GM18511 (cell line): ENCODE data around the gene FHIT.
"Not testable (repeated sequence)": the region's sequence is repeated elsewhere in the genome, so short reads cannot be mapped to it uniquely, and the experiment has no call there.

Source experiments
- ATAC-seq: cut with Tn5 transposase; IDR thresholded peaks from one replicate; pipeline ENCODE4 v1.9.1; 2021; ENCODE audit warnings: mild to moderate bottlenecking, moderate library complexity; ENCODE audit not compliant: unreplicated experiment

Gene FHIT

GRCh38 chr3:61117045-61117898 is 134.0 kb downstream of the FHIT start:
- ATAC-seq: no peak

- ATAC-seq: no peak
Measured at GRCh38 chr3:61114316-61114953, 136.8 kb downstream of the FHIT start.

GRCh38 chr3:61111825-61112224 is 139.4 kb downstream of the FHIT start:
- ATAC-seq: peak; percentile 82

- ATAC-seq: no peak
Measured at GRCh38 chr3:61110576-61110975, 140.7 kb downstream of the FHIT start.

DNA sequence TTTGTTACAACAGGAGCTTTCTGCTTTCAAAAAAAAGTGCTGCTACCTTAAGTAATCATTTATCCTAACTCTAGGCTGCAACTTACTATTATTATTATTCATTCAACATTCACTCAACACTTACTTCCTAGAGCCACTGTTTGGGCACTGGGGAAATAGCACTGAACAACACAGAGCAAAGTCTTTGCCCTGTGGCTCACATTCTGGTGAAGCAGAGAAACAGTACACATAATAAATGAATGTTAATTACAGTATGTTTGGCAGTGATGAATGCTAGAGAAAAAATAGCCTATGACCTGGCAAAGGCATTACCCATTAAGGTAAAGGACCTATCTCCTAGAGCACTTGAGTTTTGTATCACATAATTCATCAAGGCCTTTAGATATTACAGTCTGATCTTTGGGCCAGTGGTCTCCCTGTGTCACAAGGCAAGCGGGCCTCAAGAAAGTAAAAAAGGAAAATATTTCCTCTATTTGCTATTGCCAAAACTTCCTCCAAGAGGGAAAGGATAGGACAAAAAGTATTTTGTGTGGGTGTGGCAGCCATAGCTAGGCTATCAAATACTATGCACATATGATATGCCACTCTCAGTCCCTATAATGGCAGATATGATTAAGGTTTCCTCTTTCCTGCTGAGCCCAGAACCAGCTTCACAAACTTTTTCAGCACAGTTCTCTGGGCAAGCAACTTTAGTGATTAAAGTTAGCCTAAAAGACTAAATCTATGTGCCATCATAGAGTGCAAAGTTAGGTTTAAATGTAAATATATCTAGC is 142.8 kb downstream of the FHIT start:
- ATAC-seq: no peak

DNA sequence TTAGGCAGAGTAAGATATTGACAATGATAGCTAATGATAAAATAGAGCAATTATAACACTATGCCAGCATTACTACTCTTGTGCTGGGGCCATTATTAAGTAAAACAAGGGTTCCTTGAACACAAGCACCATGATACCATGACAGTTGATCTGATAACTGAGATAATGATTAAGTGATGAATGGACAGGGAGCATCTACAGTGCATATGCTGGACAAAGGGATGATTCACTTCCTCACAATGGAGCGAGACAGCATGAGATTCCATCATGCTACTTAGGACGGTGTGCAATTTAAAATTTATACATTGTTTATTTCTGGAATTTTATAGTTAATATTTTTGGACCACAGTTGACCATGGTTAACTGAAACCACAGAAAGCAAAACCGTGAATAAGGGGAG is 156.6 kb downstream of the FHIT start:
- no peak for ATAC-seq

DNA sequence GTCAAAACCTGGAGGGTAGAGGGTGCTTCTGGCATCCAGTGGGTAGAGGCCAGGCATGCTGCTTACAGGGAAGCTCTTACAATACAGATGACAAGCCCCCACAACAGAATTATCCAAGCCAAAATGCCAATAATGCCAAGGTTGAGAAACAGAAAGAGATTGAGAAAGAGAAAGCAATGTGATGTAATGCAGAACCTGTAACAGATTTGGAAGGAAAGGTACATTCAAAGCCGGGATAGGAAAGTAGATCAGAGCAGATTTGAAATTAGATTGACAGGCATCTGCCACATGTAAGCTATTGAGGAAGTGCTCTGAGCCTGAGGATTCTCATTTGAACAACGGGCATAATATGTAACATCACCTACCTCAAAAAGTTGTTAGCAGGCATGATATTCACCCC is 157.9 kb downstream of the FHIT start:
- ATAC-seq: no peak

- ATAC-seq: no peak
Measured at GRCh38 chr3:61092870-61093269, 158.4 kb downstream of the FHIT start.

DNA sequence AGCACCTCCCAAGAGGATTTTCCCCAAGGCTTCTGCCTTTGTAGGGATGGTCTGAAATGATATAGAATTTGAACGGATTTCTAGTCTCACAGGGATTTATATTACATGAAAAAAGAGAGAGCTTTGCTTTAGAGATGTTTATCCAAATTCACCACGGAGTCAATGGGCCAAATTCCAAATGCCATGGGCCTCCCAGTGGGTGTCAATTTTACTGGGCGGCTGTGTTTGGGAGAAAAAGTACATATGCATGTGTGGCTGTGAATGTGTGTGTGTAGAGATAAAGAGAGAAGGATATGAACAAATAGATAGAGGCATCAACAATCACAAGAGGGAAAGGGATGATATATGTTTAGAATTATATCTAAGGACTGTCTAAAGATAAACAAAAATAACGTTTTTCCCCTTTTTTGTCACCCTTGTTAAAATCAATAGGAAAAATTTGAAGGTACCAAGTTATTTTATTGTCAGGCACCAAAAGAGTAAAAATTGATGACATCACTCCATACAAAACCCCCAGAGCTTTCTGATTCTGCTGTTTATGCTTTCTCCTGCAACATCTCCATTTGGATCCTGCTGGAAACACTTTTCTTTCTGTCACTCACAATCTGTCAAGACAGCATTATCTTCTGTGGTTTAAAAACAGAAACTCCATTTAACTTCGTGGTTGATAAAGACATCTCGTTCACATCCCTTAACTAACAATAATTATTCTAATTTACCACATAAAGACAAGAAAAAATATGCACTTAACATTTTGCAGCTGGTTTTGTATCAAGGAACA is 160.7 kb downstream of the FHIT start:
- no peak for ATAC-seq

DNA sequence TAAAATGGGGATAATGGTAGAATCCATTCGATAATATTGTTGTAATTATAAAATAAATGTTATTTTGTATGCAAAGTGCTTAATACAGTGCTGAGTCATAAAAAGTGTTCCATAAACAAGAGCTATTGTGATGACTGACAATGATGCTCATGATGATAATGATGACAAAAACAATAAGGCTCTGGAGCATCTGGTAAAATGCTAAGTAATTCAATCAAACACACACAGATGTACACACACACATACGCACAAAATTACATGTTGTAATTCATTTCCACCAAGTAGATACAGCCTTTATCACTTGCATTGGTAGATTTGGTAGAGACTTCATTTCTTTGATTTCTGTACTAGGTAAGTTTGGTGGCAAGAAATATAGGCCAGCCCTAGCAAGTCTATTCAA is 163.8 kb downstream of the FHIT start:
- ATAC-seq: no peak

GRCh38 chr3:61081554-61081953 is 169.7 kb downstream of the FHIT start:
- no peak for ATAC-seq

GRCh38 chr3:61080737-61081445 is 170.4 kb downstream of the FHIT start:
- no peak for ATAC-seq

DNA sequence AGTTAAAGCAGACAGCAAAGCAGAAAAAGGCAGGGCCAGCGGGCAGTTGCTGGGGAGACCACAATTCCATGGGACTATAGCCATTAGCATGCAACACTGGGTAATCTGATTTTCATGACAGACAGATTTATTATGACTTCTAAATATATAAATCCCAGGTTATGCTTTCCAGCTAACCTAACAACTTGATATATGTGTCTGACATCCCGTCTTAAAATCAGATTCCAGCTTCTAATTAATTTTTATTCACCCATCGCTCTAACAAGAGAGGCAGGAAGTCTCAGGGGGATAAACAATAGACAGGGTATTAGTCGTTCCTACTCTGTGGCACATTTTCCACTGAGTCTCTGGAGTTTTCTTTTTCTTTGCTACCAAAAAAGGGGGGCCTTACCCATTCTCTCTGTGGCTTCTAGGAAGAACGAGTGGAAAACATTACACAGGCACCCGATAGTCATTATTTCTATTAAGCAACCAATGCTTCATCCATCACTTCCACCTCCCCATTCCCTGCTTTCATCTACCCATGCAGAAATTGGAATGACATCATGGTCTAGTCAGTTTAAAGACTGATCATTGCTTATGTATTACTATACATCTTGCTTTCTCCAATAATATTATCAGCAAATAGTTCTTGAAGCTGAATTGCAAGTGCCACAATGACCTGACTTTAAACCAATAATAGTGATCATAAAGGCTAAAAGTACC is 173.1 kb downstream of the FHIT start:
- ATAC-seq: no peak

DNA sequence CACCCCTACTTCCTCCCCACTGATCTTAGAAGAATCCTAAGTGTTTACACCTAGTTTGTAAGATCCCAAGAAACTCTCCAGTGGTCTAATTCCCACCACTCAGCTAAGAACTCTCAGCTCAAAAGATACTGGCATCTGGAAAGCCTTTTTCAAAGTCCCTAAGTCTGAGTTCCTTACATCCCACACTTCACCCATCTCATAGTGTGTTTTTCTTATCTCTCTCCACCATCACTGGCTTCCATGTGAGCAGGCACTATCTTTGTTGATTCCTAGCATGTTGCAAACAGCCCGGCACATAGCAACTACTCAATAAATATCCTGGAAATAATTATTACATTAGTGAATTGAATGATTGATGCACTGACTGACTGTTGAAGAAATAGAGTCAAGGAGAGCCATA is 173.7 kb downstream of the FHIT start:
- ATAC-seq: no peak

- no peak for ATAC-seq
Measured at GRCh38 chr3:61074783-61075182, 176.5 kb downstream of the FHIT start.

DNA sequence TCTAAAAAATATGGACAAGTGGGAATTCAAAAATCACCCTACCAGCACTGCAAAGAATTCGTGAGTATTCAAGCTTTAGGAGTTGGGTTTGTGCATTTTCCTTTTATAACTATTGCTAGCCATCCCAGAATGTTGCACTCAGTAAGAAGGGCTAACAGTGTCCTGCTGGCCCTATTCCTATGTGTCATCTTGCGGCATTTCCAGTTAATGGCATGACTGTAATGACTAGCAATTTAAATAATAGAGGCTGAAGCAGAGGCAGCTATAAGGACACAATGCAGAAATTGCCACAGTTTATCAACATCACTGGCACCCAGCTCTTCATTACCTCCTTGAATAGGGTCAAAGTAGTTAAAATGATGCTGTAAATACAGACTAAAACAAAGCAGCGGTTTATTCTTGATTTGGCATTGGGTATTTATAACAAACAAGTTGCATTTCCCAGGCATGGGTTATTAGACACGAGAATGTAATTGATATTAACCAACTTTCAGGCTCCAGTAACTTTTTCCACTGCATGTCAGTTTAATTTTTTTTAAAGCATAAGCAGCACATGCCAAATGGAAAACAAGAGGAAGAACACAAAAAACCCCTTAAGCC is 177.6 kb downstream of the FHIT start:
- ATAC-seq: no peak

- no peak for ATAC-seq
Measured at GRCh38 chr3:61068084-61068483, 183.2 kb downstream of the FHIT start.

DNA sequence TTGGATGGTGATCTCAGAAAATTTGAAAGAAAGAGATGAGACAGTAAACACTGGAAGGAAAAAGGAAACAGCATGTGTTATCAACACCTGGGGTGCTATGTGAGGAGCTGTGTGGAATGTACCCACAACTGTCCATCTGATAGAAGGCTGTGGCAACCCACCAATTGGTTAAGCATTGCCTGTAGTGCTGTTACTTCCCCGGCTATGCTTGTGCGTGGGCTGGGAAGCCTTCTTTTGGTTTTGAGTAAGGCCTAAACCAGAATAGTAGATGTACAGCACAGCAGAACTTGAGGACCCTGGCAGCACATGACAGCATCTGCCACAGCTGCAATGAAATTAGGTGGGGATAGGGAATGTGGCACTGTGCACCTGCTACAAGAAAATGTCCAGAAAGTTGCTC is 184.5 kb downstream of the FHIT start:
- no peak for ATAC-seq

- ATAC-seq: not testable (repeated sequence)
Measured at GRCh38 chr3:61066222-61066621, 185.0 kb downstream of the FHIT start.
